KOPT-K1 (cell line): Measurements from ENCODE around the gene ANO2.

Experiments used
- H3K27ac ChIP-seq: fragments of 200-600 bp; sonication (generic); 2 replicates; pipeline ENCODE4 v1.5.1; 2016; ENCODE audit warnings: antibody characterized with exemption, mild to moderate bottlenecking, low read depth, low read length; ENCODE audit not compliant: poor library complexity, severe bottlenecking
- H3K36me3 ChIP-seq: fragments of 200-600 bp; sonication (generic); 2 replicates; pipeline ENCODE4 v1.5.1; 2017; ENCODE audit warnings: antibody characterized with exemption, mild to moderate bottlenecking, low read length, moderate library complexity; ENCODE audit not compliant: insufficient read depth
- H3K9me3 ChIP-seq: fragments of 200-600 bp; sonication (generic); 2 replicates; pipeline ENCODE4 v1.5.1; 2017; ENCODE audit warnings: antibody characterized with exemption, low read length, mild to moderate bottlenecking; ENCODE audit not compliant: insufficient read depth, poor library complexity, severe bottlenecking

The ANO2 gene

GRCh38 chr12:5577741-5578140 is 367.3 kb downstream of the ANO2 start:
- H3K9me3 ChIP-seq: no peaks in the 10 kb centered on the region
- no peak overlapping the region for H3K27ac ChIP-seq
- no peaks in the 10 kb centered on the region for H3K36me3 ChIP-seq

- Histone ChIP-seq H3K9me3 (no peaks in the 10 kb centered on the region), H3K36me3 (no peaks in the 10 kb centered on the region), H3K27ac (no peak overlapping the region)
Measured at GRCh38 chr12:5577211-5577612, 367.8 kb downstream of the ANO2 start.

GRCh38 chr12:5575987-5576386 is 369.1 kb downstream of the ANO2 start:
- H3K27ac ChIP-seq: no peak overlapping the region
- no peaks in the 10 kb centered on the region for H3K9me3 ChIP-seq
- H3K36me3 ChIP-seq: no peaks in the 10 kb centered on the region

GRCh38 chr12:5575232-5575631 is 369.8 kb downstream of the ANO2 start:
- H3K9me3 ChIP-seq: no peaks in the 10 kb centered on the region
- no peak overlapping the region for H3K27ac ChIP-seq
- no peaks in the 10 kb centered on the region for H3K36me3 ChIP-seq

- H3K27ac ChIP-seq: no peak overlapping the region
- H3K9me3 ChIP-seq: no peaks in the 10 kb centered on the region
- H3K36me3 ChIP-seq: no peaks in the 10 kb centered on the region
Measured at GRCh38 chr12:5573390-5573789, 371.7 kb downstream of the ANO2 start.

- Histone ChIP-seq H3K9me3 (no peaks in the 10 kb centered on the region), H3K27ac (no peak overlapping the region), H3K36me3 (no peaks in the 10 kb centered on the region)
Measured at GRCh38 chr12:5571115-5571514, 373.9 kb downstream of the ANO2 start.

GRCh38 chr12:5570416-5570815 is 374.6 kb downstream of the ANO2 start:
- Histone ChIP-seq H3K9me3 (no peaks in the 10 kb centered on the region), H3K36me3 (no peaks in the 10 kb centered on the region), H3K27ac (no peak overlapping the region)

- Histone ChIP-seq H3K36me3 (no peaks in the 10 kb centered on the region), H3K9me3 (no peaks in the 10 kb centered on the region), H3K27ac (no peak overlapping the region)
Measured at GRCh38 chr12:5568325-5568981, 376.6 kb downstream of the ANO2 start.

GRCh38 chr12:5567016-5567725 is 377.9 kb downstream of the ANO2 start:
- no peak overlapping the region for H3K27ac ChIP-seq
- H3K9me3 ChIP-seq: no peaks in the 10 kb centered on the region
- H3K36me3 ChIP-seq: no peaks in the 10 kb centered on the region

- no peak overlapping the region for H3K27ac ChIP-seq
- H3K36me3 ChIP-seq: no peaks in the 10 kb centered on the region
- no peaks in the 10 kb centered on the region for H3K9me3 ChIP-seq
Measured at GRCh38 chr12:5565933-5566599, 379.0 kb downstream of the ANO2 start.

- Histone ChIP-seq H3K36me3 (no peaks in the 10 kb centered on the region), H3K9me3 (no peaks in the 10 kb centered on the region), H3K27ac (no peak overlapping the region)
Measured at GRCh38 chr12:5562581-5562980, 382.5 kb downstream of the ANO2 start.

GRCh38 chr12:5561846-5562245 is 383.2 kb downstream of the ANO2 start:
- H3K27ac ChIP-seq: no peak overlapping the region
- no peaks in the 10 kb centered on the region for H3K9me3 ChIP-seq
- H3K36me3 ChIP-seq: no peaks in the 10 kb centered on the region

- Histone ChIP-seq H3K9me3 (no peaks in the 10 kb centered on the region), H3K36me3 (no peaks in the 10 kb centered on the region), H3K27ac (no peak overlapping the region)
Measured at GRCh38 chr12:5561057-5561456, 384.0 kb downstream of the ANO2 start.

GRCh38 chr12:5560265-5560664 is 384.8 kb downstream of the ANO2 start:
- Histone ChIP-seq H3K36me3 (no peaks in the 10 kb centered on the region), H3K9me3 (no peaks in the 10 kb centered on the region), H3K27ac (no peak overlapping the region)

GRCh38 chr12:5557906-5558305 is 387.2 kb downstream of the ANO2 start:
- H3K9me3 ChIP-seq: no peaks in the 10 kb centered on the region
- H3K36me3 ChIP-seq: no peaks in the 10 kb centered on the region
- H3K27ac ChIP-seq: no peak overlapping the region
